NCI-H2029 (cell line): ENCODE measurements around the gene DCBLD1.
"Not testable (repeated sequence)": the region's sequence is repeated elsewhere in the genome, so short reads cannot be mapped to it uniquely, and the experiment has no call there.

Source experiments
- DNase-seq: peaks from one replicate; lab custom pipeline; 2025; lab: John Stamatoyannopoulos, UW

Gene DCBLD1

DNA sequence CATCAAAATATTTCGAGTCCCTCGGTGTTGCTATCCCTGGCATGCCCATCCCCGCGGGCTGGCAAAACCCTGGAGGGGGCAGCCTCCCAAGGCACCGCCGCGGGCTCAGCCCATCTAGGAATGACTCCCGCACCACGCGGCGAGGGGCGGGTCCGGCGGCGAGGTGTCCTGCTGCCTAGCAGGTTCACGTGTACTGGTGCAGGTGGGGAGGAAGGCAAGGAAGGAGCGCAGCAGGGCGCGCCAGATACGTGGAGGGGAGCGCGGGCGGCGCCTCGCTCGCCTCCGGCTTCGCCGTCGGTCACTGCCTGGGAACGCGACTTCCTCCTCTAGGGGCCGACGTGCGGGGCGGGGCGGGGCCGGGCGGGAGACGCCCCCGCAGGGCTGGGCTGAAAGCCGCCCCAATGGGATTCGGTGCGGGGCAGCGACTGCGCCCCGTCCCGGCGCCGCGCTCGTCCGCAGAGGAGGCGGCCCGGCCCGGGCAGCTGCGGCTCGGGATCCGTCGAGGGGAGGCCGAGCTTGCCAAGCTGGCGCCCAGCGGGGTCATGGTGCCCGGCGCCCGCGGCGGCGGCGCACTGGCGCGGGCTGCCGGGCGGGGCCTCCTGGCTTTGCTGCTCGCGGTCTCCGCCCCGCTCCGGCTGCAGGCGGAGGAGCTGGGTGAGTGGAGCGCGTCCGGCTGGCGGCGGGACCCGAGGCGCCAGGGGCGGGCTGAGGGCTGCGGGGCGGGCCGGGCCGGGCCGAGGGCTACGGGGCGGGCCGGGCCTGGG lies at the start of gene DCBLD1:
Gene DCBLD1, plus strand, starts transcription at position 435 of the 764 bp plus-strand sequence. Its CDS starts 108 bp downstream, at position 543.
- DNase-seq: peak; percentile 95

DNA sequence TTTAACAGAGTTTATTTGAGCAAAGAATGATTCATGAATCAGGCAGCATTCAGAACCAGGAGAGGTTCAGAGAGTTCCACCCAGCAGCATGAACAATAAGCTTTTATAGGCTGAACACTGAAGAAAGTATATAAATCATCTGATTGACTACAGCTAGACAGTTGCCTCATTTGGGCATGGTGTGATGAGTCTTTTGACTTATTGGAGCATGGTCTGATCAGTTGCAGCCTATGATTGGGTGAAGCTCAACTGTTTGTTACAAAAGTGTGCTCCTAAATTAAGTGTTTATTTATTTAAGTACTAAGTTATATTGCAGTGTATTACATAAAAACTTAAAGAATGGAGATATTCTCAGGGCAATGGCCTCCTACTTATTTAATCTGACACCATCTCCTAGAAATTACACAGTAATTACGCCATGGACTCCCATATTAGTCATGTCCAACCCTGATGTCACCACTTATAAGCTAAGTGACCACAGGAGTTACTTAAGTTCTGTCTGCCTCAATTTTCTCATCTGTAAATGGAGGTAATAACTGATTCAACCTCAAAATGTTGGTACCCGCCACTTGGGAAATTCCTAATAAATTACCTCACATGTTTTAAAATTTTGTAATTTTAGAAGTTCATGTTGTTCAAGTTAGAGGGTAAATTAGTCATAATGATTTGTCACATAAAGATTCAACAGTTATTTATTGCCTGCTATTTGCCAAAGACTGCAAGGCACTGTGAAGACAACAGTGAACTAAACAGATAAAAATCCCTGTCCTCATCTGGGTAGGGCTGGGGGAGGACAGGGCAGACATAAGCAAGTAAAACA lies 41.6 kb upstream of the DCBLD1 start:
- no peak for DNase-seq

DNA sequence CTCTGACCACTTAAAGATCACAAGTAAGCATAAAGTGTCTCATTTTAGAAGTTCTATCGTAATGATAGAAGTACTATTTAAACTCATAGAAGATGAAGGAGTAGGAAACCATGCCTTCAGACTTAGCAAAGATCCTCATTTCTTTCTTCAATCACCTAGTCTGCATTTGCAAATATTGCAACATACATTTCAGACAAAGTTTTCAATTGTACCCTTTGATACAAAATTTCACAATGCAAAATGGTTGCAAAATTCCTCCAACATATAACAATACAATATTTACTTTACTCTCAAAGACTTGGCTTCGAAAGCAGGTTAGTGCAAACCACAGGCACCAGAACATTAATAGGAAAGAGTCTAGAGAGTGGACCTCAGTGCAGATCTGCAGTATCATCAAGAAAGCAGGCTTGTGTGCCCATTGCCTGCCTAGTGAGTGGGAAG lies 40.6 kb upstream of the DCBLD1 start:
- DNase-seq: no peak

GRCh38 chr6:117442313-117442712 lies 40.2 kb upstream of the DCBLD1 start:
- DNase-seq: not testable (repeated sequence)

DNA sequence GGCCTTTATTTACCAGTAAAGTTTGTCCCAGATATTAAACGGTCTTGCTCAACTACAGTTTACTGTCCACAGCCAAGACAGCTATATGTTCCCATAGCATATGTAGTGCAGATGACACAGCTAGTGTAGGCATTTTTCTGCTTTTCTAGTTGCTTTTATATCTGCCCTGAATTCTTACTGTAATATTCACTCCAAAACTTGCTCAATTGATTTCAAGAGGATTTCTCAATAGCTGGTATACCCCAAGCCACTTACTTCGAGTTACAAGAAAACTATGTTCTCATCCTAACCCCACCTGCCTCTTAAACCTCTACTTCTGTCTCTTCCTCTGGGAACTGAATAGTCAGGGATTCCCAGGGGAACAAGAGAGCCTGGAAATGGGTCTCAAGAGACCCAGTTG lies 37.9 kb upstream of the DCBLD1 start:
- no peak for DNase-seq

DNA sequence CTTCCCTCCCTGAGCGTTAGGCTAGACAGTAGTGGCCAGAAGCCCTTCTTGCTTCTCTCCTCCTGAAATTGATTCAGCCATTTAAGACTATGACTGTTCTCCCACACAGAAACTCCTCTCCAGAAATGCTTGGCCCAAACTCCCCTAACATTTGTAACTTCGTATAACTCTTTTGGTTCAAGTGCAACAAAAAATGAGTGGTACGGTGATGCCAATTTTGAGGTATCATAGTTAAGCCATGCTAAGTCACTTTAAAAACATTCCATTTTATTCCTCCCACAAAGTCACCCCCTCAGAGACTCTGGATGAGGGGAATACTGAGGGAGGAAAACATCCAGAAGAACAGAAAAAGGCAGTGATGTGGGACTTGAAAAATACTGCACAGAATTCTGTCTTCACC lies 35.6 kb upstream of the DCBLD1 start:
- DNase-seq: no peak

- no peak for DNase-seq
These were observed 34.5 kb upstream of the DCBLD1 start for GRCh38 chr6:117448011-117448410.

DNA sequence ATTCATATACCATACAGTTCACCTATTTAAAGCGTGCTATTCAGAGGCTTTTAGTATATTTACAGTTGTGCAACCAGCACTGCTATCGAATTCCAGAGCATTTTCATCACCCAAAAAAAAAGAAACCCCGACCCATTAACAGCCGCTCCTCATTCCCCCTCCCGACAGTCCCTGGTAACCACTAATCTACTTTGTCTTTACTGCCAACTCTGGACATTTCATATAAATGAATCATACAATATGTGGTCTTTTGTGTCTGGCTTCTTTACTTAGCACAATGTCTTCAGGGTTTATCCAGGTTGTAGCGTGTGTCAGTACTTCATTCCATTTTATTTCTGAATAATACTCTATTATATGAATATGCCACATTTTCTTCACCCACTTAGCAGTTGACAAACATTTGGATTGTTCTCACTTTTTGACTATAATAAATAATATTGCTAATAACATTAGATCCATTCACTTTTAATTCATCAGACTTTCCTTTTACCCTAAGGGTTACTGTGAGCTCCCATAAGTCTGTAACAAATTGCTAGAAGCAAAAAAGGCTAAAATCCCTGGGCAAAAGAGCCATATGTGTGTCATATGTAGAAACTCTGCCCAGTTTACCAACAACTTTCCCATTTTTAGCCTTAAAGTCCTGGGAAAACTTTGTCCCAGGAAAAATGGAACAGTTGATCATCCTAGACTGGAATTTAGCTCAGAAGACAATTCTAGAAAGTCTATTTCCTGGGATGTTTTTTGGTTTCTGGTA lies 33.6 kb upstream of the DCBLD1 start:
- no peak for DNase-seq

GRCh38 chr6:117449549-117450439 lies 32.7 kb upstream of the DCBLD1 start:
- DNase-seq: peak; percentile 90

- no peak for DNase-seq
These were observed 30.8 kb upstream of the DCBLD1 start for GRCh38 chr6:117451671-117452070.

GRCh38 chr6:117456250-117456649 lies 26.2 kb upstream of the DCBLD1 start:
- DNase-seq: no peak

DNA sequence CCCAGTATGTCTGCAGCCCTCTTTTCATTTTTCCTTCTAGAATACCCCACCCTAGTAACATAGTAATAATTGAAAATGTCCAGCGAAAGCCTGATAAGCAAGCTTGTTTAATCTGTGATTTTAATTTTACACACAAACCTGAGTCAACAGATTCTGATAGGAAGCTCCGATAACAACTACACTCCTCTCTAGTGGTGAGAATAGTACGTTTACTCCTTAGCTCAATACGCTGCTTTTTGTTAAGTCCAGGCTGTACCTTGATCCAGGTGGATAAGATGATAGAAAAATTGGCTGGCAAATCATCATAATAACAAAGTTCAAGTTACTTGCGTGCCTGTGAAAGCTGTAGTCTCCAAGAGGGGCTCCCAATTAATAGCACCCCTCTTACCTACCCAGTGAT lies 25.5 kb upstream of the DCBLD1 start:
- DNase-seq: no peak

DNA sequence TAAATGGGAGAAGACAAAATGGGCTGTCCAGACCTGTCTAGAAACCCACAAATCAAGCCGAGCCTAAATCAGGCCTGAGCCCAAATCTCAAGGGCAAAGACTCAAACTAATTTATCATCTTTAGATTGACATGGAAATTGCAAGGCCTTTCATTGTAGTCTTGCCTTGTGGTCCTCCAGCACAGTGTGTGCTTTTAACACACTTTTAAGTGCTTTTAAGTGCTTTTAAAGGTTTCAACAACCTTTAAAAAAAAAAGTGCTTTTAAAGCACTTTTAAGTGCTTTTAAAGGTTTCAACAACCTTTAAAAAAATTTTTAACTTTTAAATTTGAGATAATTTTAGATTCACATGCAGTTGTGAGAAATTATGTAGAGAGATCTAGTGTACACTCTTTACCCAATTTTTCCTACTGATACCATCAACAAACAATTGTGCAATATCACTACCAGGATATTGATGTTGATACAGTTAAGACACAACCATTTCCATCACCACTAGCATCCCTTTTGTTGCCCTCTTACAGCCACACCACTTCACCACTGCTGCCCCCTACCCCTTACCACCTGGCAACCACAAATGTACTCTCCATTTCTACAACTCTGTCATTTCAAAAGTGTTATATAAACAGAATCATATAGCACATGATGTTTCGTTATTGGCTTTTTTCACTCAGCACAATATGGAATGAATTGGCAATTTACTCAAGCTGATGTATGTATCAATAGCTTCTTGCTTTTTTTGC lies 23.1 kb upstream of the DCBLD1 start:
- no peak for DNase-seq

DNA sequence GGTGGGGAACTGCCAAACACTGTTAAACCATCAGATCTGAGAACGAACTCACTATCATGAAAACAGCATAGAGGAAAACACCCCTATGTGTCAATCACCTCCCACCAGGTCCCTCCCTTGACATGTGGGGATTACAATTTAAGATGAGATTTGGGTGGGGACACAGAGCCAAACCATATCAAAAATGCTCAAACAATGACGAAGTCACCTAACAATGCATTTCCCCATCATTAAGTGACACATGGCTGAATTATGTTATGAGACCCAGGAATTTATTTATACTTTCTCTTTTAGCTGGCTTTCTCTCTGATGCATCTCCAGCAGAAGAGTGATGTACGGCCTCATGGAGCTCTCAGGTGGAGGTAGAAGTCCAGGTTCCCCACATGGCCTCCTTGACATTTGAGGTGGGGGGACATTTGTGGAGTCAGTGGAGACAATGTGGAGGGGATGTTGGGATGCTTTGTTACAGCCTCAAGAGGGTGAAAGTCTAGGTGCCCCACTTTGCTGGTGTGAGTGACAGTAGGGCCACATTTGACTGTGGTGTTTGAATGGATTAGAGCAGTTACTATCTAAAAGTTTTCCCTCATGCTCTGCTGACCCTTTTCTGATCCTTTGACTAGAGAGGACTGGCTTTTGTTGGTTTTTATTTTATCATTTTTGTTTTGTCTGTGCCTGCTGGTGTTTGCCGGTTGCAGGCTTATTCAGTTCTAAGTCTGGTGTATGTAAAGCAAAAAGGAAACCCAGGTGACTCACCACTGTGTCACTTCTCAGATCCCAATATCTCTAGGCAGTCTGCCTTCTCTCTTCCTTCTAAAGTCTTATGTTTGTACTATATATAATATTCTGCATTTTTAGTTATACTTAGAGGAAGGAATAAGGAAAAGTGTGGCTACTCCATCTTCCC lies 18.5 kb upstream of the DCBLD1 start:
- DNase-seq: no peak

DNA sequence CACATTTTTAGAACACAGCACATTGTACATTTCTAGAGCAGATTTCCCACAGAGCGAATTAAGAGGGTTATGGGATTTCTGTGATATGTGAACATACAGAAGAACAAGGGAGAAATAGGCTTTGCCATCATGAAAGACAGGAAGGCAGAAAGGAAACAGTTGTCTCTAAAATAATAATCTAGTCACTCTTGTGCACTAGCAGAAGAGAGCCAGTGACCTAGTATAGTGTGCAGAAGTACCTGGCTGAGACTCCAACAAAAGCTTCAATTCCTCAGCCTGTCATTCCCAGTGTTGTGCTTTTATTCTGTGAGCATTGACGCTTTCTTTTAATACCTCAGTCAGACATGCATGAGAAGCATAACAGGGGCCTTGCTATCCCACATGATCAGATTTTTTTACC lies 17.8 kb upstream of the DCBLD1 start:
- no peak for DNase-seq

- DNase-seq: no peak
These were observed 16.8 kb upstream of the DCBLD1 start for GRCh38 chr6:117465691-117466090.

- no peak for DNase-seq
These were observed 14.6 kb upstream of the DCBLD1 start for GRCh38 chr6:117467876-117468275.

GRCh38 chr6:117468527-117468926 lies 13.9 kb upstream of the DCBLD1 start:
- not testable (repeated sequence) for DNase-seq

DNA sequence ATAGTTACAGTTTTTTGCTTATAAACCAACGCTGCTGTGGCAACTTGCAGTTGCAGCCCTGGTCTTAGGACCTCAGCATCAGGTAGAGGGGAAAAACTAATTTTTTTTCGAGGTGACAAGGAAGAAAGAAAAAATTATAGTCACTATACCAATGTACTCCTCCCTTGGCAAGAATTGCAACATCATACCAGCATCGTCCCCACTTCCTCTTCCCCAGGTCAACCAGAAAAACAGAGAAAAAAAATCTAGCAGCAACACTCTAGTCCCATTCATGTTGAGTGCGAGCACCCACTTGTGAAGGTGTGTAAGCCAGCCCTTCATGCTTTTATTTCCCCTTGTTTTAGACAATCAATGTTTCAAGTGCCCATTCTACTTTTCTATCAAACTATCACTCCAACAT lies 13.1 kb upstream of the DCBLD1 start:
- no peak for DNase-seq

GRCh38 chr6:117469791-117470190 lies 12.7 kb upstream of the DCBLD1 start:
- no peak for DNase-seq
